Measurements from ENCODE around the gene GPR158. TPM values are rescaled to one million over a fixed set of nuclear protein-coding genes. Genes with fewer than 3 reads are reported as not detected.

GPR158 gene
- total RNA-seq, 1 experiment from 2014 or later, result not detected

GRCh38 chr10:25130906-25131305 is 43.9 kb upstream of the GPR158 start:
- no TSS peak for BruUV-seq (replicated peaks)
- H3K27ac Mint-ChIP-seq (ENCODE audit: low read depth, unreplicated experiment), result no peak overlapping the region
- H3K36me3 Mint-ChIP-seq (ENCODE audit: insufficient read depth, unreplicated experiment), result no peaks in the 10 kb centered on the region
- H3K27me3 Mint-ChIP-seq (ENCODE audit: insufficient read depth, unreplicated experiment), result peaks cover 37% of the 10 kb centered on the region
- no peak for DNase-seq (ENCODE audit: unreplicated experiment)
- intact Hi-C loops (cut with micrococcal nuclease), result no loop called here
- H3K4me1 Mint-ChIP-seq (ENCODE audit: insufficient read depth, unreplicated experiment), result no peaks in the 10 kb centered on the region
- no peak overlapping the region for H3K4me3 Mint-ChIP-seq (ENCODE audit: unreplicated experiment)
- ChIA-PET POLR2A (interaction anchor here (0.6 kb wide), 1 partner anchor 465 kb away, joined by 3 read pairs; no protein-coding TSS in a partner anchor), CTCF (interaction anchor here (1.5 kb wide), 1 partner anchor 17 kb away, joined by 5 read pairs; no protein-coding TSS in a partner anchor)
- no peak for TF ChIP-seq CTCF (IDR thresholded peaks at IDR 0.05; ENCODE audit: unreplicated experiment)
- no peaks in the 10 kb centered on the region for H3K9me3 Mint-ChIP-seq (ENCODE audit: unreplicated experiment)

GRCh38 chr10:25142116-25142864 is 32.5 kb upstream of the GPR158 start:
- no TSS peak for BruUV-seq (replicated peaks)
- ChIA-PET CTCF (interaction anchor here (0.7 kb wide), 1 partner anchor 476 kb away, joined by 3 read pairs; no protein-coding TSS in a partner anchor), POLR2A (no interaction called here)
- H3K27me3 Mint-ChIP-seq (ENCODE audit: insufficient read depth, unreplicated experiment), result peaks cover 16% of the 10 kb centered on the region
- no peak for DNase-seq (ENCODE audit: unreplicated experiment)
- H3K9me3 Mint-ChIP-seq (ENCODE audit: unreplicated experiment), result no peaks in the 10 kb centered on the region
- intact Hi-C loops (cut with micrococcal nuclease), result no loop called here
- H3K27ac Mint-ChIP-seq (ENCODE audit: low read depth, unreplicated experiment), result no peak overlapping the region
- H3K4me1 Mint-ChIP-seq (ENCODE audit: insufficient read depth, unreplicated experiment), result no peaks in the 10 kb centered on the region
- TF ChIP-seq CTCF (IDR thresholded peaks at IDR 0.05; ENCODE audit: unreplicated experiment), result no peak
- no peak overlapping the region for H3K4me3 Mint-ChIP-seq (ENCODE audit: unreplicated experiment)
- H3K36me3 Mint-ChIP-seq (ENCODE audit: insufficient read depth, unreplicated experiment), result no peaks in the 10 kb centered on the region

GRCh38 chr10:25157650-25158049 is 17.2 kb upstream of the GPR158 start:
- TF ChIP-seq CTCF (IDR thresholded peaks at IDR 0.05; ENCODE audit: unreplicated experiment), result no peak
- intact Hi-C loops (cut with micrococcal nuclease), result no loop called here
- no peak for DNase-seq (ENCODE audit: unreplicated experiment)
- no peaks in the 10 kb centered on the region for H3K36me3 Mint-ChIP-seq (ENCODE audit: insufficient read depth, unreplicated experiment)
- no peaks in the 10 kb centered on the region for H3K4me1 Mint-ChIP-seq (ENCODE audit: insufficient read depth, unreplicated experiment)
- H3K4me3 Mint-ChIP-seq (ENCODE audit: unreplicated experiment), result no peak overlapping the region
- CTCF ChIA-PET, result interaction anchor here (0.6 to 0.7 kb wide), 2 partner anchors 47 to 528 kb away, joined by 3 to 4 read pairs; no protein-coding TSS in a partner anchor
- H3K27me3 Mint-ChIP-seq (ENCODE audit: insufficient read depth, unreplicated experiment), result peaks cover 24% of the 10 kb centered on the region
- POLR2A ChIA-PET, result no interaction called here
- H3K9me3 Mint-ChIP-seq (ENCODE audit: unreplicated experiment), result peaks cover 8% of the 10 kb centered on the region
- no peak overlapping the region for H3K27ac Mint-ChIP-seq (ENCODE audit: low read depth, unreplicated experiment)
- no TSS peak for BruUV-seq (replicated peaks)

GRCh38 chr10:25159591-25159990 is 15.2 kb upstream of the GPR158 start:
- intact Hi-C loops (cut with micrococcal nuclease), result no loop called here
- BruUV-seq (replicated peaks), result no TSS peak

More at GRCh38 chr10:25159591-25159990, 15.2 kb upstream of the GPR158 start:
- CTCF ChIA-PET, result interaction anchor here (1.0 kb wide), 1 partner anchor 46 kb away, joined by 3 read pairs; no protein-coding TSS in a partner anchor
- no peaks in the 10 kb centered on the region for H3K36me3 Mint-ChIP-seq (ENCODE audit: insufficient read depth, unreplicated experiment)
- H3K27me3 Mint-ChIP-seq (ENCODE audit: insufficient read depth, unreplicated experiment), result peaks cover 14% of the 10 kb centered on the region
- POLR2A ChIA-PET, result no interaction called here
- no peak overlapping the region for H3K27ac Mint-ChIP-seq (ENCODE audit: low read depth, unreplicated experiment)
- no peak overlapping the region for H3K4me3 Mint-ChIP-seq (ENCODE audit: unreplicated experiment)
- no peak for TF ChIP-seq CTCF (IDR thresholded peaks at IDR 0.05; ENCODE audit: unreplicated experiment)
- no peaks in the 10 kb centered on the region for H3K4me1 Mint-ChIP-seq (ENCODE audit: insufficient read depth, unreplicated experiment)
- peaks cover 8% of the 10 kb centered on the region for H3K9me3 Mint-ChIP-seq (ENCODE audit: unreplicated experiment)
- no peak for DNase-seq (ENCODE audit: unreplicated experiment)

All from MCF 10A (cell line).